Lung (tissue), 12 donors: ENCODE data around the gene LYZL4. TPM values are rescaled to one million over a fixed set of nuclear protein-coding genes. Genes with fewer than 3 reads are reported as not detected.

ENCODE experiments used
- ATAC-seq: fragments of 200-7000 bp; cut with Tn5 transposase; one replicate; pipeline ENCODE4 v1.9.1; 2020; ENCODE audit warnings: moderate number of reproducible peaks; ENCODE audit not compliant: insufficient read depth, low FRiP score
- DNase-seq, 3 donors: peaks; one replicate each; pipeline ENCODE4 v3.0.0-alpha.2; 2013 to 2017
- H3K27ac ChIP-seq, 2 donors: one replicate each; pipeline ENCODE4 v1.5.1; 2013; ENCODE audit warnings: mild to moderate bottlenecking in 2 of 2, moderate library complexity in 2 of 2, control low read depth in 1 of 2, inconsistent platforms in 1 of 2, low read depth in 1 of 2, low read length in 1 of 2
- H3K27me3 ChIP-seq, 3 donors: one replicate each; pipeline ENCODE4 v1.5.1; 2013; ENCODE audit warnings: low read length in 2 of 3; ENCODE audit not compliant: control insufficient read depth in 3 of 3, insufficient read depth in 3 of 3
- H3K36me3 ChIP-seq, 4 donors: one replicate each; pipeline ENCODE4 v1.5.1; 2013; ENCODE audit warnings: low read length in 4 of 4, mild to moderate bottlenecking in 1 of 4, moderate library complexity in 1 of 4; ENCODE audit not compliant: control insufficient read depth in 4 of 4, insufficient read depth in 4 of 4
- H3K4me1 ChIP-seq, 5 donors: one replicate each; pipeline ENCODE4 v1.5.1; 2013; ENCODE audit warnings: low read length in 5 of 5, mild to moderate bottlenecking in 2 of 5, moderate library complexity in 1 of 5; ENCODE audit not compliant: control insufficient read depth in 5 of 5, insufficient read depth in 5 of 5
- H3K4me3 ChIP-seq: one replicate; pipeline ENCODE4 v1.5.1; 2013; ENCODE audit warnings: mild to moderate bottlenecking, control low read depth, moderate library complexity
- H3K9ac ChIP-seq, 2 donors: one replicate each; pipeline ENCODE4 v1.5.1; 2013; ENCODE audit warnings: low read length in 2 of 2, control low read depth in 1 of 2; ENCODE audit not compliant: insufficient read depth in 1 of 2
- H3K9me3 ChIP-seq, 4 donors: one replicate each; pipeline ENCODE4 v1.5.1; 2013; ENCODE audit warnings: low read length in 3 of 4, mild to moderate bottlenecking in 1 of 4, moderate library complexity in 1 of 4; ENCODE audit not compliant: control insufficient read depth in 4 of 4, insufficient read depth in 3 of 4
- CTCF ChIP-seq: IDR thresholded peaks from 2 replicates; pipeline ENCODE4 v1.5.1; 2012; ENCODE audit warnings: mild to moderate bottlenecking; ENCODE audit errors: control extremely low read depth, extremely low read depth
- WGBS, 2 donors: extraction: QIAGEN DNeasy Blood & Tissue Kit; methylation state at CpG; one replicate each; pipeline ENCODE4 v1.1.7; 2013; 5-methylcytosine and 5-hydroxymethylcytosine counted together
- polyA plus RNA-seq, 2 donors: library from polyadenylated mRNA; stranded (reverse); fragments of 200-250 nt; gene quantifications; one replicate each; pipeline ENCODE4 v1.2.1, GENCODE V29; 2013
- total RNA-seq, 2 donors: library from RNA; depleted of rRNA in 1 of 2; stranded (reverse); fragments of >200 nt in 1 of 2; gene quantifications; one replicate each; pipeline ENCODE4 v1.2.1, GENCODE V29; 2014 to 2021
- donor health status: control.
- donor health status: control.
- donor health status: Bipolar disorder and iron deficiency.
- donor health status: healthy.
- donor health status: DM: yes; HTN: yes; CAD: no.

Gene LYZL4
- total and polyA plus RNA-seq, 4 donors: 0.14 TPM; not detected in 3

GRCh38 chr3:42434777-42435380 is 24.5 kb upstream of the LYZL4 start:
- H3K9ac ChIP-seq: no peak overlapping the region
- DNase-seq: no peak
- WGBS, 2 donors: 72 to 83% methylated on average over 5 of the region's 5 CpGs

DNA sequence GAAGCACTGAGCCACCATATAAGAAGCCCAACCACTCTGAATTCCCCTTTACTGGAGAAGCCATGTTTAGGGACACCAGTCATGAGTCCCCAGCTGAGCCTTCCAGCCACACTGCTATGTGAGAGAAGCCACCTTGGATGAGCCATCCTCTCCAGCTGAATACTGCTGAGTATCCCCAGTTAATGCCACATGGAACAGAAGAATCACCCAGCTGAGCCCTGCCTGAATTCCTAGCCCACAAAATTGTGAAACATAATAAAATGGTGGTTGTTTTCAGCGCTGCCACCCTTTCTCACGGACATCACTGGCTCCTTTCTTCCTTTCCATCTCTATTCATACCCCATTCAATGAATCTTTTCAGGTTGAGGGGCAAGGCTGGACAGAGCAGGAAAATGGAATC is 22.1 kb upstream of the LYZL4 start:
- ATAC-seq (no peak), DNase-seq (no peak)
- 93 to 95% methylated on average over 2 of the region's 2 CpGs for WGBS, 2 donors
- Histone ChIP-seq H3K36me3 (no peaks in the 10 kb centered on the region), H3K27me3 (peaks cover 0 to 7% (median 0%) of the 10 kb centered on the region in 3 donors), H3K4me3 (no peak overlapping the region), H3K27ac (no peak overlapping the region), H3K4me1 (no peaks in the 10 kb centered on the region), H3K9me3 (peaks cover 0 to 14% (median 4%) of the 10 kb centered on the region in 4 donors), H3K9ac (no peak overlapping the region)
- no peak for TF ChIP-seq CTCF

More at GRCh38 chr3:42434777-42435380, 24.5 kb upstream of the LYZL4 start:
- no peak for TF ChIP-seq CTCF
- H3K4me3 ChIP-seq: no peak overlapping the region
- peaks cover 0 to 8% (median 0%) of the 10 kb centered on the region in 3 donors for H3K27me3 ChIP-seq
- ATAC-seq: no peak
- H3K9me3 ChIP-seq: peaks cover 0 to 14% (median 4%) of the 10 kb centered on the region in 4 donors
- no peak overlapping the region for H3K27ac ChIP-seq
- H3K4me1 ChIP-seq: no peaks in the 10 kb centered on the region
- H3K36me3 ChIP-seq: no peaks in the 10 kb centered on the region

DNA sequence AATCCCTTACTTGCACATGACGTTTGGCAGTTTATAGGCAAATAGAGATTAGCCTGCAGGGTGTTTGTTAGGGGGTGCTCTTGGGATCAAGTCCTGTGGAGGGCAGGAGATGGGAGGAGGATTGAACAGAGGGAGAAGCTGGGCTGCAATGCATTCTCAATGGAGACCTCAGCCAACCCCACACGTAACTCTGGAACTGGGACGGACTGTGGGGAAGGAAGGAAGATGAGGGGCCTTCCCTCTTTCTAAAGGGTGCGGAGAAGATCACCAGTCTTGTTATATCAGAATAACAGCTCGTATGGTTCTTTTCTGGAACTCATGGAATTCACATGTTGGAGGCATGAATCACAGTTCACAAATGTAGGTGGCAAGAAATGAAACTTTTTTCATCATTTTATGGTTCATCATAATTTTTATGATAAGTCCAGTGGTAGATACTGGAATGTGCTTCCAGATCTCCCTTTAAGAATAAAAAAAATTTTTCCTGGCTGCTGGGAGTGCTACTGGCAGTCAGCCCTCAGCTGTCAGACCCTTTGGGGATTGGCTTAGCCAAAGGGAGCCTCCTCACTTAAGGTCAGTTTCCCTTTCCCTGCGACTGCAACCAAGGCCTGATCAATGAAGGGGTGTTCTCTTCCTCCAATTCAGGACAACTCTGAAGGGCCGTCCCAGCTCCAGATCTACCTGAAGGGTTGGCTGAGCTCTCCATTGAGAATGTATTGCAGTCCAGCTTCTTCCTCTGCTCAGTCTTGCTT is 20.5 kb upstream of the LYZL4 start:
- Histone ChIP-seq H3K27ac (no peak overlapping the region), H3K4me1 (no peaks in the 10 kb centered on the region), H3K9ac (no peak overlapping the region), H3K4me3 (no peak overlapping the region), H3K9me3 (peaks cover 0 to 14% (median 4%) of the 10 kb centered on the region in 4 donors), H3K27me3 (peaks cover 0 to 7% (median 0%) of the 10 kb centered on the region in 3 donors), H3K36me3 (no peaks in the 10 kb centered on the region)
- DNase-seq (peak; percentile 15 to 39 (median 22)), ATAC-seq (no peak)
- 70 to 77% methylated on average over 7 of the region's 7 CpGs for WGBS, 2 donors
- no peak for TF ChIP-seq CTCF
